ENCODE measurements around the gene CFAP97D2.
"Not testable (repeated sequence)": the region's sequence is repeated elsewhere in the genome, so short reads cannot be mapped to it uniquely, and the experiment has no call there.

CFAP97D2 gene

DNA sequence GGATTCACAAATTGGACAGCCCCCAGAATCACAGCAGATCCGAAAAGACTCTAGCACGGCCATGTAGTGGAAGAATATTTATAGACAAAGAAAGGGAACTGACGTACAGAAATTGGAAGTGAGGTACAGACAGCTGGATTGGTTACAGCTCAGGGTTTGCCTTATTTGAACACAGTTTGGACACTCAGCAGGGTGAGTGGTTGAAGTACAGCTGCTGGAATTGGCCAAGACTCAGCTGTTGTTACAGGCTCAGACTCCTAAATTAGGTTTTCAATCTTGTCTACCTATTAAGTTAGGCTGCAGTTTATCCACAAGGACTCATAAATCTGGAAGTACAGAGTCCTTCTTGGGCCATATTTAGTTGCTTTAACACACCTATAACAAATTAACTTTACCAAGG, 5.8 kb upstream of the CFAP97D2 start:
- DNase-seq: no peak
- intact Hi-C loops (cut with DNase I): no loop called here

DNA sequence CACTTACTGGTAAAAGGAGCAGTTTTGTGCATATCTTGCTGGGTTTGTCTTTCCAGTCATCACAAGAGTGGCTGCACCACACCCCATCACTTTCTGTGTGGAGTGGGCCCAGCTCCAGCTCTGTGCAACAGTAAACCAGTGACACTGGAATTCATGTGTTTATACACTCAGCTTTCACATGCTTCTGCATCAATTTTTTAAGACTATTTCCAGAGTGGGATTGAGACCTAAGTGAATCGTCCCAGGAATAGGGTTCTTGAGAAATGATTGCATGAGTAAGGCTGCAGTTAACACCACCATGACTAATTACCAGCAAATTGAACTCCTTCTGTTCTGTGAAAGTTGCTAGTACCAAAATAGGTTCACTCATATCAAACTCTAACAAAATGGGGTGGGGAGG, 5.3 kb upstream of the CFAP97D2 start:
- no peak for DNase-seq
- intact Hi-C loops (cut with DNase I): no loop called here

DNA sequence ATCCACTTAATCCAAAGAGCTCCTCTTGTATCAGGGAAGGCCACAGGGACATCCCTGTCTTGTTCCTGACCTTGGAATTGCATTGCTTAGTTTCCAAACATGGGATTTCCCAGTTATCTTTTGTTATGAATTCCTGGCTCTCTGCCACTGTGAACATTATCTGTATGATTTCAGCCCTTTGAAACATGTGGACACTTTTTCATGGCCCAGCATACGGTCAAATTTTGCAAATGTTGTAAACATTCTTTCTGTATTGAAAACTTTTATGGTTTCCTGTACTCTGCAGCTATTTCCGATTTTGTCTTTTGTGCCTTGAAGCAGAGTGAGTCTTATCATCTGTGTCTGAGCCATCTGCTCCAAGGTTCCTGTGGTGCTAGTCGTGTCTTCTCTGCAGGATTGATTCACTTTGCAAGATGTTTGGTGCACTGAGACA, 4.5 kb upstream of the CFAP97D2 start:
- intact Hi-C loops (cut with DNase I): no loop called here
- no peak for DNase-seq

DNA sequence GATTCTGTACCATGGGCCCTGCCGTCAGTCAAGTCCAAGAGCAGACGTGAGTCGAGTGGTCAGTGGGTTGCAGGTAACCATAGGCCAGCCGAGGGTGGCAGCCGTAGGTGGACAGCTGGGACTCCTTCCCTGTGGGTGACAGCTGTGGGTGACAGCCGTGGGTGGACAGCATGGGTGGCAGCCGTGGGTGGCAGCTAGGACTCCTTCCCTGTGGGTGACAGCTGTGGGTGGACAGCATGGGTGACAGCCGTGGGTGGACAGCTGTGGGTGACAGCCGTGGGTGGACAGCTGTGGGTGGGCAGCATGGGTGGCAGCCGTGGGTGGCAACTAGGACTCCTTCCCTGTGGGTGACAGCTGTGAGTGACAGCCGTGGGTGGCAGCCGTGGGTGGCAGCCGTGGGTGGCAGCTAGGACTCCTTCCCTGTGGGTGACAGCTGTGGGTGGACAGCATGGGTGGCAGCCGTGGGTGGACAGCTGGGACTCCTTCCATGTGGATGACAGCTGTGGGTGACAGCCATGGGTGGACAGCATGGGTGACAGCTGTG, 2.6 kb upstream of the CFAP97D2 start:
- intact Hi-C loops (cut with DNase I); DNase-seq: not testable (repeated sequence)

DNA sequence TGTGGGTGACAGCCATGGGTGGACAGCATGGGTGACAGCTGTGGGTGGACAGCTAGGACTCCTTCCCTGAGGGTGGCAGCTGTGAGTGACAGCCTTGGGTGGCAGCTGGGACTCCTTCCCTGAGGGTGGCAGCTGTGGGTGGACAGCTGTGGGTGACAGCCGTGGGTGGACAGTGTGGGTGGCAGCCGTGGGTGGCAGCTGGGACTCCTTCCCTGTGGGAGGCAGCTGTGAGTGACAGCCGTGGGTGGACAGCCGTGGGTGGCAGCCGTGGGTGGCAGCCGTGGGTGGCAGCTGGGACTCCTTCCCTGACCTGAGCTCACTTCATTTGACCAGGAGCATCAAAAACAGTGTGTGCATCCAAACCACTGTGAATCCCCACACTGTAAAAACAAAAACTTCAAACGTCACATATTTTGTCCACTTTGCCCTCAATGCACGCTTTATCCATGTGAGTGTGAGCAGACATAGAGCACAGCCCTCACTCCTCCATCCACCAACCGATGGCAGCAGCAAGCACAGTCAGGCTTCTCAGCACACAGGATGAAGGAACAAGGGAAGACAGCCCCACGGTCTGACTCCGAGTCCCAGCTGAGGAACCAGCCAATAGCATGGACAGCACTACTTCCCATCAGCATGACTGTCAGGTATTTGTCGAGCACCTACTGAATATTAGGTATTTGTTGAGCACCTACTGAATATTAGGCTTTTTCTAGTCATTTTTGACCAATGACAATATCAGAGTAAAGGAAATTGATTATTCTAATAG, 1.6 kb upstream of the CFAP97D2 start:
- peak in 2 of 42 donors; percentile 11 to 32 for DNase-seq
- intact Hi-C loops (cut with DNase I): no loop called here

DNA sequence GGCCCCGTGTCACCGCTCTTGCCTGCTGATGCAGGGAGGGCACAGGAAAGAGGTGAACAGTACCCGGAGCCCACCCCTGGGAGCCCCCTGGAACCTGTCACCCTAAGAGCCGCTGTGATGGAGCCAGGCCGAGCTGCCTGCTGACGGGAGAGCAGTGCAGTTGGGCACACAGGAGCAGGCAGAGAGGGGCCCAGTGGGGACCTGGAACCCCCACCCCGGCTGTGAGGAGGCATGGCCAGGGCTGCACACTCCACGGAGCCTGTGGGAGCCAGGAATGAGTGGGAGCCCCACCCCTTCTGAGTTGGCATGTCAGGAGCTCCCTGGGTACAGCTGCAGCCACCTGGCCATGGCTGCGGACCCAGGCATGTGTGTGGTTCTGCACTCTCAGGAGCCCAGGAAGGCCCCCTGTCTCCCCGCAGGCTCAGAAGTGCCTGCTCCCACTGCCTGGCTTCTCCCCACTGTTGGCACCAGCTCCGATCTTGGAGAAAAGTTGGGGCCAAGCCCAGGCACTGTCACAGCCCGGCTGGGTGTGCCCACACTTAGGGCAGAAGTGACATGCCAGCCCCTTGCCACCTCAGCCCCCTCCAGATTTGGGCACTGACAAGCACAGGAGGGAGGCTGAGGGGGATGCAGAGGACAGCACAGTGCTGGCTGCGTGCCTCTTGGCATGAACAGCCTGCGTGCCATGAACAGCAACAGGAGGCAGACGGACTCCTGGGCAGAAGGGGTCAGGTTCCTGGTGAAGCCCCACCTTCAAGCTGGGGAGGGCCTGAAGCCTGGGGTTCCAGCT, 6.3 kb downstream of the CFAP97D2 start:
- intact Hi-C loops (cut with DNase I): no loop called here
- no peak for DNase-seq

DNA sequence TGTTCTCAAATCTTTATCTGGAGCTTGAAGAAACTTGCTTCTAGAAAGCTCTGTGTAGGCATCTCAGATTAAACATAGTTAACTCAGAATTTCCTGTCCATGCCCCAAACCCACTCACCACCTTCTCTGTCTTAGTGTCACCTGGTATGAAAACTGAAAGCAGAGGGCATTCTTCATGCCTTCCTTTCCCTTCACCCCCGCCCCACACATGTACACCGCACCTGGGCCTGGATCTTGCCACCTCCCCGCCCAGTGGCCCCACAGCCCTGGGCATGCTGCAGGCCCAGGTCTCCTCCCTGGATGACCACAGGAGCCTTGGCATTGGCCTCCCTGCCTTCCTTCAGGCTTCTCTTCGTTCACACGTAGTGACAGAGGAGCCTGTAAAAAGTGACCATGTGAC, 15.8 kb downstream of the CFAP97D2 start:
- DNase-seq: no peak
- intact Hi-C loops (cut with DNase I): no loop called here

DNA sequence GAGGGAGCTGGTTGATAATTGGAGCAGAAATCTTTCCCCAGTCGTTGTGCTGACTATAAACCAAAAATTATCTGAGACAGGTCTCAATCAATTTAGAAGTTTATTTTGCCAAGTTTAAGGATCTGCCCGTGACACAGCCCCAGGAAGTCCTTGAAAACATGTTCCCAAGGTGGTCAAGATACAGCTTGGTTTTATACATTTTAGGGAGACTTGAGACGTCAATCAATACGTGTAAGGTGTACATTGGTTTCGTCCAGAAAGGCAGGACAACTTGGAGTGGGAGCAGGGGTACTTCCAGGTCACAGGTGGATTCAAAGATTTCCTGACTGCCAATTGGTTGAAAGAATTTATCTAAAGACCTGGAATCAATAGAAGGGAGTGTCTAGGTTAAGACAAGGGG, 17.6 kb downstream of the CFAP97D2 start:
- intact Hi-C loops (cut with DNase I): no loop called here
- no peak for DNase-seq

DNA sequence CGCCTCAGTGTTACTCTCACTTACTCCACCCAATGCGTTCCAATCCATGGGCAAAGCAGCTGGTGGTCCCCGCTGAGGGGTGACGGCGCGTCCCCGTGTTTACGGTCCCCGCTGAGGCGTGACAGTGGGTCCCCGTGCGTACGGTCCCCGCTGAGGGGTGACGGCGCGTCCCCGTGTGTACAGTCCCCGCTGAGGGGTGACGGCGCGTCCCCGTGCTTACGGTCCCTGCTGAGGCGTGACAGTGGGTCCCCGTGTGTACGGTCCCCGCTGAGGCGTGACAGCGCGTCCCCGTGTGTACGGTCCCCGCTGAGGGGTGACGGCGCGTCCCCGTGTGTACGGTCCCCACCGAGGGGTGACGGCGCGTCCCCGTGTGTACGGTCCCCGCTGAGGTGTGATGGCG, 19.5 kb downstream of the CFAP97D2 start:
- intact Hi-C loops (cut with DNase I): no loop called here
- no peak for DNase-seq

DNA sequence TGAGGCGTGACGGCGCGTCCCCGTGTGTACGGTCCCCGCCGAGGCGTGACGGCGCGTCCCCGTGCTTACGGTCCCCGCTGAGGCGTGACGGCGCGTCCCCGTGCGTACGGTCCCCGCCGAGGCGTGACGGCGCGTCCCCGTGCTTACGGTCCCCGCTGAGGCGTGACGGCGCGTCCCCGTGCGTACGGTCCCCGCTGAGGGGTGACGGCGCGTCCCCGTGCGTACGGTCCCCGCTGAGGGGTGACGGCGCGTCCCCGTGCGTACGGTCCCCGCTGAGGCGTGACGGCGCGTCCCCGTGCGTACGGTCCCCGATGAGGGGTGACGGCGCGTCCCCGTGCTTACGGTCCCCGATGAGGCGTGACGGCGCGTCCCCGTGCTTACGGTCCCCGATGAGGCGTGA, 20.5 kb downstream of the CFAP97D2 start:
- intact Hi-C loops (cut with DNase I); DNase-seq: not testable (repeated sequence)

DNA sequence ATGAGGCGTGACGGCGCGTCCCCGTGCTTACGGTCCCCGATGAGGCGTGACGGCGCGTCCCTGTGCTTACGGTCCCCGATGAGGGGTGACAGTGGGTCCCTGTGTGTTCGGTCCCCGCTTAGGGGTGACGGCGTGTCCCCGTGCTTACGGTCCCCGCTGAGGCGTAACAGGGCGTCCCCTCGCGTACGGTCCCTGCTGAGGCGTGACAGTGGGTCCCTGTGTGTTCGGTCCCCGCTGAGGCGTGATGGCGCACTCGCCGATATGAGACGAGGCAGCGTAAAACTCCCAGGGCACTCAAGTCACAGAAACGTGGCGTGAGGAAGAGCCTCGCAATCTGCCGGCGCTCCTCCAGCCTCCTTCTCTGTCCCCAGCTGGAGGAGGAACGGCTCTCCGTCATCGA, 20.9 kb downstream of the CFAP97D2 start:
- intact Hi-C loops (cut with DNase I): no loop called here
- DNase-seq: no peak

DNA sequence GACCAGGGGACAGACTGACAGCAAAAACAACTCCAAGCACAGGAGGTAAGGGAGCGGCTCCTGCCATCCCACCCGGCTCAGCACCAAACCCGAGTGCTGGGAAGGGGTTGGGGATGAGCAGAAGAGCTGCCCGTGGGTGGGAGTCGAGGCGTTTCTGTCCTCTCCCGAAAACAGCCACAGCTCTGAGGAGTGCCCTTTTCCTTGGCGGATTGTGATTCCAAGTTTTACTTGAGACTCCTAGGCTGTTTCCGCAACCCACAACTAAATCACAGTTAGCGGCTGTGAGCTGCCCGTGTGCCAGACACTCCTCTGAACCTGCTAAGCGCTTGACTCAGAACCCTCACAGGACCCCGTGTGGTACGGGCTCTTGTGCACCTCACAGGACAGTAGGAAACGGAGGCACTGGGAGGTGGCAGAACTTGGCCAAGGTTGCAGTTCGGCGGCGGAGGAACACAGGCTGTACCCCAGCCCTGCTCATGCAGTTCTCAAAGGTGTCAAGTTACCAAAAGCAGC, 21.4 kb downstream of the CFAP97D2 start:
- DNase-seq: no peak
- intact Hi-C loops (cut with DNase I): no loop called here

DNA sequence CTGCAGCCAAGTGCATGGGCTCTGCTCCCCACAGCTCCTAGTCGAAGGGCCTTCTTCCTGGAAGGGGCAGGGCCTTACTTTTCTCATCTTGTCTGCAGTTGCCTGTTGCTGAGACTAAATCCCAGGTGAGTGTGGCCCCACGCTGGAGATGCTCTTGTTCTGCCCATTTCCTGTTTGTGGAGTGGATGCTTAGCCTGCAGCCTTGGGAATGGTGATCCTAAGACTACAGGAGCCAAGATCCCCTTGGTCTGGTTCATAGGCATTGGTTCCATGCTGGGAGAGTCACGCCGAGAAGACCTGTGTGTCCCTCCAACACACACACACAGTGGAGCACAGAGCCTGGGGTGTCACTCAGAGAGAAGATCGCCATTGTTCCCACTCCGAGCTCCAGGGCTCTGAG, 23.5 kb downstream of the CFAP97D2 start:
- no peak for DNase-seq
- intact Hi-C loops (cut with DNase I): no loop called here

DNA sequence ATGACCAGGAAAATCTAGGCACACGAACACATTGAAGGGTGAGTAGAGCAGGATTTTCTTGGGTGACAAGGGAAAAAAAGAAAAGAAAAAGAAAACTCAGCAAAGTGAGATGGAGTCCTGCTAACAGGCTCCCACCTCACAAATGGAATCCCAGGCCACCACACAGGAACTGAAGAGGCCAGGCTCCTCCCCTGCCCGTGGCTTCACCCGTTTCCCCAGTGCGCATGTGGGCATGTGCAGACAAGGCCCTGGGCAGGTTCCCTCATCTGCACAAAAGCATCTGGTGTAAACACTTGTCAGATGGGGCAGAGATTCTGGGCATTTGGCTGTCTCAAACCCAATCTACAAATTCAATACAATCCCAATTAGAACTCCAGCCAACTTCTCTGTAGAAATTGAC, 24.5 kb downstream of the CFAP97D2 start:
- no peak for DNase-seq
- intact Hi-C loops (cut with DNase I): no loop called here

DNA sequence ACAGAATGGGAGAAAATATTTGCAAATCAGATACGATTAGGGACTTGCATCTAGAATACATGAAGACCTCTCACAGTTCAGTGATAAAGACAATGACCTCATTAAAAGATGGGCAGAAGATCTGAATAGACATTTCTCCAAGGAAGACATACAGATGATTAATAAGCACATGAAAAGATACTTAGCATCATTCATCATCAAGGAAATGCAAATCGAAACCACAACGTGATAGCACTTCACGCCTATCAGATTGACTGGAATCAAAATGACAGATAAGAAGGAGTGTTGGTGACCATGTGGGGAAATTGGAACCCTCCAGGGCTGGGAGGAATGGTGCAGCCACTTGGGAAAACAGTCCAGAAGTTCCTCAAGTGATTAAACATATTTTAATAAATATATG, 25.8 kb downstream of the CFAP97D2 start:
- no peak for DNase-seq
- intact Hi-C loops (cut with DNase I): no loop called here

DNA sequence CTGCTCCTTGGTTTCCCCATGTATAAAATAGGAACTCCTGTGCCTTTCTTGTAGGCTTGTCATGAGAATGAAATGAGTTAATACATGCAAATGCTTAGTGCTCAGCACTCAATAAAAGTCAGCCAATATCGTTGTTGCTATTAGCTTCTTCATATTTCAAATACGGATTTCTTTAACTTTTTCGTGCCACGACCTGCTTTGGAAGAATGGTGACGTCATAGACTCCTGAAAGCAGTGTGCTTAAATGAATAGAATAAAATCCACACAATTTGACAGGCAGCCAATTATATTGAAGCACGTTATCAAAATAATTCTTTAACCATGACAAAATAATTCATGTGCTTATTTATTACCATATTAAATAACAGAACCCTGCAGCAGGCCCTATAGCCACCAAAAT, 29.1 kb downstream of the CFAP97D2 start:
- intact Hi-C loops (cut with DNase I): no loop called here
- no peak for DNase-seq

DNA sequence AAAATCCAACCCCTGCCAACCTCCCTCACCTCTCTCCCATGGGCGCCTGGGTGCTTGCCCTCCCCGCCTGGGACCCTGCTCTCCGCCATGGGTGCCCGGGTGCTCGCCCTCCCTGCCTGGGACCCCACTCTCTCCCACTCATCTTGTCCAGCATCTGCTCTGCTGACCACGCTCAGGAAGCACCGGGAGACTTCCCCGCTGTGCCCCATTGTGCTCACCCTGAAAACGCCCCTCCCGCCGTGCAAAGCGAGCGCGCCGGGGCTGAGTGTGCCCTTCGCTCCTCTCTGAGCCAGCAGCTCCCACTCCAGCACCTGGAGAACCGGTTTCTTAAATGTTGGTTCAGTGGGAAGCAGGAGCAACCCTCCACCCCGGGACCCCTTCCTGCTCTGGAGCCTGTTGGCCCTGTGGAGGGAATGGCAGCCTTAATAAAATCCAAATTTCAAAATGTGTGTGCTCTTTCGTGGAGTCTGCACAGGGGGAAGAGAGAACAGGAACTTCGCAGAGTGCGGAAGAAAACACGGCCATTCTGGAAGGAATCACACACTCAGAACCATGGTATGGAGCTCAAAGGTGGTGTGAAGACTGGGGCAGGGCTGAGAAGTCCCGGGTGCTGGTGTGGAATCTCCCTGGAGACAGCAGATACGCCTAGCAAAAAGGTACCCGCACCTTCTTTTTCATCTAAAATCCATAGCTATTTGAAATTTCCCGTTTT, 32.5 kb downstream of the CFAP97D2 start:
- intact Hi-C loops (cut with DNase I): no loop called here
- no peak for DNase-seq

DNA sequence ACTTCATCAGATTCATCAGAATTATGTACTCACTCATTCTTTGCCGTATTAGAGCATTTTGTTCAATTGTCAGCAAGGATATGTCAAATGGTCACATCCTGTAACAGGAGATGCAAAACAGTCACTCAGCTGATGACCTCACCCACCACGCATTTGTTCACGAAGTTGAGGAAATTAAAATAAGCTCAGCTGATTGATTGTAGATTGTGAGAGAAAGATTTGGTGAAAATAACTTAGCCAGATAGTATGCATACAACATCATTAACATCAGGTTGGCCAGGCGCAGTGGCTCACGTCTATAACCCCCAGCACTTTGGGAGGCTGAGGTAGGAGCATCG, 33.1 kb downstream of the CFAP97D2 start:
- intact Hi-C loops (cut with DNase I): no loop called here
- DNase-seq: no peak

DNA sequence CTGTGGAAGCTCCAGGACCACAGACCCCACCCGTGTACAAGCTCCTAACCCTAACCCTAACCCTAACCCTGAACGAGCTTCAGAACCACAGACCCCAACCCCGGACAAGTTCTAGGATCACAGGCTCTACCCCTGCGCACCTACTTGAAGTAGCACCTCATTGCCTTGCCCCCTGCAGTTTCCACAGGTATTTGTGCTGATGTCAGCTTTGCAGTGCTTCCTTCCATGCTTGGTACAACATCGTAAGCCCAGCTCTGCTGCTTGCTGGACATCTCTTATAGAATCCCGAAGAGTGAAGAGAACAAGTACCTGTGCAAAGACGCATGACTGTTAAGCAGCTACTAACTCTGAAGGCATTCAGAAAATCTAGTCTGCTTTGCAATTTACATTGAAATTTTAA, 34.9 kb downstream of the CFAP97D2 start:
- DNase-seq: no peak
- intact Hi-C loops (cut with DNase I): no loop called here

DNA sequence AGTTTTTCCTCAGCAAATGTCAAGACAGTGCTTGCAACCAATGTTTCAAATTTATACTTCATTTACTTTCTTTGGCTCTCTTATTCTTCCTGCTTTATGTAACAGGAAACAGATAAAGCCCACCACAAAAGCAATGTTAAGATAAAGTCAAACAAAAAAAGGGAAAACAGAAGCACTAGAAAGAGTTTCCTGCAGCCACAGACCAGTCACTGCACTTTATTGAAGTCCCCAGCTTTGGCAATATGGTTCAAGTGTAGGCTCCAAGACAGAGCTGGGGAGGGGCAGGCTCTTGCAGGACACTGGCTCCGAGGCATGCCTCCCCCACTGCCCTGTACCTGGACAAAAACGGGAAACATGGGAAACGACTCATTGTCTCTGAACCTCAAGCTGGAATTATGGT, 40.3 kb downstream of the CFAP97D2 start:
- intact Hi-C loops (cut with DNase I): no loop called here
- DNase-seq: no peak

Measured in head of caudate nucleus (tissue), 42 donors.